Stimulated activated CD8-positive, alpha-beta memory T cell treated with anti-CD3 and anti-CD28 coated beads, Interleukin-15, amount 100 ng/mL, for 4 hours (primary cell): ENCODE data around the gene PFKP.

Source experiments
- DNase-seq, 2 donors: peaks; one replicate each; pipeline ENCODE4 v3.0.0-alpha.2; 2020; ENCODE audit warnings: low read depth in 2 of 2

The PFKP gene

GRCh38 chr10:3135006-3135405 lies 67.7 kb downstream of the PFKP start:
- no peak for DNase-seq

GRCh38 chr10:3136336-3136735 lies 69.0 kb downstream of the PFKP start:
- DNase-seq: no peak

GRCh38 chr10:3136763-3137611 lies 69.6 kb downstream of the PFKP start:
- no peak for DNase-seq

GRCh38 chr10:3137958-3138726 lies 70.8 kb downstream of the PFKP start:
- DNase-seq: no peak

GRCh38 chr10:3139216-3139910 lies 72.0 kb downstream of the PFKP start:
- DNase-seq: no peak

- no peak for DNase-seq
These were observed 72.9 kb downstream of the PFKP start for GRCh38 chr10:3140280-3140679.

- DNase-seq: no peak
These were observed 74.1 kb downstream of the PFKP start for GRCh38 chr10:3141351-3142005.

- no peak for DNase-seq
These were observed 75.0 kb downstream of the PFKP start for GRCh38 chr10:3142146-3142875.

- no peak for DNase-seq
These were observed 76.0 kb downstream of the PFKP start for GRCh38 chr10:3143366-3143765.

GRCh38 chr10:3143791-3144434 lies 76.6 kb downstream of the PFKP start:
- DNase-seq: no peak

- DNase-seq: no peak
These were observed 78.0 kb downstream of the PFKP start for GRCh38 chr10:3145366-3145765.

- DNase-seq: no peak
These were observed 78.9 kb downstream of the PFKP start for GRCh38 chr10:3146289-3146688.

GRCh38 chr10:3147117-3147820 lies 79.9 kb downstream of the PFKP start:
- no peak for DNase-seq

GRCh38 chr10:3148041-3148440 lies 80.7 kb downstream of the PFKP start:
- no peak for DNase-seq

GRCh38 chr10:3148994-3149393 lies 81.6 kb downstream of the PFKP start:
- DNase-seq: no peak

GRCh38 chr10:3149918-3150317 lies 82.6 kb downstream of the PFKP start:
- no peak for DNase-seq

- DNase-seq: no peak
These were observed 83.0 kb downstream of the PFKP start for GRCh38 chr10:3150366-3150765.

- DNase-seq: no peak
These were observed 83.6 kb downstream of the PFKP start for GRCh38 chr10:3150961-3151360.

GRCh38 chr10:3151889-3152565 lies 84.7 kb downstream of the PFKP start:
- no peak for DNase-seq

GRCh38 chr10:3152566-3152935 lies 85.2 kb downstream of the PFKP start:
- DNase-seq: no peak
